HG03565 (cell line): ENCODE results near the gene DDX24.

Experiments
- ATAC-seq: cut with Tn5 transposase; IDR thresholded peaks from one replicate; pipeline ENCODE4 v1.9.1; 2021; ENCODE audit warnings: mild to moderate bottlenecking, moderate library complexity; ENCODE audit not compliant: unreplicated experiment

The DDX24 gene

GRCh38 chr14:94034886-94035285 lies 46.1 kb downstream of the DDX24 start:
- no peak for ATAC-seq

DNA sequence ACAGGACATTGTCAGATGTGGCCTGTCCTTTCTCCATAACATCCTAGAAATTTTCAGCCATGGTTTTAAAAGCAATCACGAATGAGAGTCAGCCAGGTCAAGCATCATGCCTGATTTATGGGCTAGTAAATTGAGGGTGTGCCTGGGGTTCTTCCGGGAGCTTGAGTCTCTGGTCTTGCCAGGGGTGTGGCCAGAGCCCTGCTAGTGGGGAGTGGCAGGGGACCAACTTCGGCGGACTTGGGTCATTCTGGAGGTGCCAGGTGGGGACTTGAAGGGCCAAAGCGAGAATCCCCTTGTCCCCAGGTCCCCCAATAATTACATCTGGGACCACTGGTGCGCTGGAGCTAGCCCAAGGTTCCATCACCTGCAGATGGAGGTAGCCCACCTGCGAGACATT lies 49.1 kb downstream of the DDX24 start:
- no peak for ATAC-seq

GRCh38 chr14:94031161-94031882 lies 49.7 kb downstream of the DDX24 start:
- ATAC-seq = no peak

DNA sequence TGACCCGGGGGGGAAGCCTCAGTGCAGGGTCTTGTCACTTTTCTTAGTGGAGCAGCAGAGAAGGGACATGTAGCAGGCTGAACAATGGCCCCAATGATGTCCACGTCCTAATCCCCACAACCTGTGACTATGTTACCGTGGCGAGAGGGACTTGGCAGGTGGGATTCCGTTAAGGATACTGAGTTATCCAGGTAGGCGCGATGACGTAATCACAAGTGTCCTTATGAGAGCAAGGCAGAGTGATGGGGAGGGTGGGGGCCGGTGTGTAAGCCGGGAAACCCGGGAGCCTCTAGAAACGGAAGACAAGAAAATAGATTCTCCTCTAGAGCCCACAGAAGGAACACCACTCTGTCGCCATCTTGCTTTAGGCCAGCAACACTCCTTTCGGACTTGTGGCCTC lies 50.4 kb downstream of the DDX24 start:
- no peak for ATAC-seq

DNA sequence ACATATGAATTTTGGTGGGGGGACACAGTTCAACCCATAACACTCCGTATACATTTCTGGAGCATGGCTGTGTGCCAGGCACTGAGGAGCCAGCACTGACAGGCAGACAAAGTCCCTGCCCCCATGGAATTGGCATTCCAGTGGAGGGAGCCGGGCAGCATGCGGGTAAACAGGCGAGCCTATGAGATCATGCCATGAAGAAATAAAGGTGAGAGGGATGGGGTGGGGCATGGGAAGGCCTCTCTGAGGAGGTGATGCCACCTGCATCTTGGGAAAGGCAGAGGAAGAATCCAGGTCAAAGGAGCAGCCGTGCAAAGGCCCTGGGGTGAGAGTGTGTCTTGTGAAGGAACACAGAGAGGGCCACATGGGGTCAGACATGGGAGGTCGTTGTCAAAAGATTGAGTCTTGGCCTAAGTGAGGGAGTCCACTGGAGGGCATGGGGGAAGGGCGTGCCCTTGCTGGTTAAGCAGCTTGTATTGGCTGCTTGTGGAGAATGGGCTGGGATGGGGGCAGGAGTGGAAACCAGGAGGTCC lies 51.3 kb downstream of the DDX24 start:
- ATAC-seq = no peak

GRCh38 chr14:94029265-94029664 lies 51.7 kb downstream of the DDX24 start:
- no peak for ATAC-seq

DNA sequence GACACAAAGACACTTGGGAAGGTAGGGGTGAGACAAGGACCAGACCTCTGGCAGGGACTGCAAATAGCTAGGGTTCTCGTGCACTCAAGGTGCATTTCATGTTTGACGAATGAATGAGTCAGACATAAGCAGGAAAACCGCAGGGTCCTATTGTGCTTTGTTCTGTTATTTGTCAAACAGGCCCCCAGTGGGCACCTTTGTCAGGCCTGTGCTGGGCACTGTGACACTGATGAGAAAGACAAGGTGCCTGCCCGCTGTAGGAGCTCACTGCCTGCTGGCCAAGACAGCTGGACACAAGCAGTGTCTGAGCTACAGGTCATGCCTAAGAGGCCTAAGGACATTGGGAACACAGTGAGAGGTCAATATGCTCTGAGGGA lies 52.6 kb downstream of the DDX24 start:
- peak; percentile 30 for ATAC-seq

- no peak for ATAC-seq
These were observed 53.2 kb downstream of the DDX24 start for GRCh38 chr14:94027566-94028449.

DNA sequence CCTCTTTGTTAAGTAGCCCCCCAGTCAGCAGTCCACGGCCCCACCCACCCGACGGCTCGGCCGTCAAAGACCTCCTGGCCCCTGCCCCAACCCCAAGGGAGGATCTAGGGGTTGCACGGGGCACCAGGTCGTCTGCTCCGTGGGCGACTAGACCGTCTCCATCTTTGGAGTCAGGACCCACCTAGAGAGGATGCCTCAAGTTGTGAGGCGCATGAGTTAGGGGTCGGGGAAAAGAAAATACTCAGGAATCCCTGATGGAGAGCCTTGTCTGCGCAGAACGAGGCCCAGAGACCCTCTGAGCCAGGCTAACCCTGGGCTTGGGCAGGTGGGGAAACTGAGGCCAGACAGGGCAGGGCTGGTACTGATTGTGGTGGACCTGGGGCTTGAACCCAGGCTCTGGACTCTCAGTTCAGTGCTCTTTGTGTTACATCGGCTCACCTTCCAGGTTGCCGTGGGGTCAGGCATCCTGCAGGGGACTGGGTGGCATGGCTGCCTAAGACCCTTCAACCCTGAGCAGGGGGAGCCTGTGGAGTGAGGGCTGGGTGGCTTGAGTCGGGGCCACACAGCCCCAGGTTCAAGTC lies 54.0 kb downstream of the DDX24 start:
- ATAC-seq = no peak

DNA sequence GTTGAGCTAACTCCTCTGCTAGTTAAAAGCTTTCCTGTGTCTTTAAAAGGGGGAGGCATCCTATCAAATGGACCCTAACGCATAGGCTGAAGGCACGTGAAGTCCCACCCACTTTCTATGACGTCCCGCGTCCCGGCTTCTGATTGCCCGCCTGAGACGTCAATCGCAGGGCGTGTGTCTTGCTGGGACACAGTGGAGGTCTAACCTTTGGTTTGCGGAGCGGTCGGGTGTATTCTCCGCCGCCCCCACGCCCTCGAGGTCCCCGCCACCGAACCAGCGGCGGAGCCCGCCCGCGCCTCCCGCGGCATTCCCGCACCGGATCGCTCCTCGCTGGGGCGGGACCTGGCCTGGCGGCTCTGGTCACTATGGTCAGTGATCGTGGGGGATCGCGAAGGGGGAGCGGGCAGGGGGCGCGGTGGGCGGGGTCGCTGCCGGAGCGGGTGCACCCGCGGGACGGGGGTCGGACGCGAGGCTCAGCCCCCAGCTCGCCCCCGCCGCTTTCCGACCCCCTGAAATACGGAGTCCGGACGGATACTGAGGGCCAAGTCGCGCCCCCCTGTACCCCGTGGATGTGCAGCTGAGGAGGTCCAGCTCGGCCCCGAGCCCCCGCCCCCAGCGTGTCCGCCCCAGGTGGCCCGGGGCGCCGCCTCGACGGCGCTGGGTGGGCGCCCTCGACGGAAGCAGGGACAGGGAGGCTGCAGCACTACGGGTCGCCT lies 54.7 kb downstream of the DDX24 start, which contains the start of gene OTUB2:
Gene OTUB2, plus strand, starts transcription at position 168 of the 716 bp plus-strand sequence. Its CDS starts 198 bp downstream, at position 366.
- peak; percentile 98 for ATAC-seq

GRCh38 chr14:94025720-94026119 lies 55.3 kb downstream of the DDX24 start:
- no peak for ATAC-seq

- ATAC-seq = no peak
These were observed 56.5 kb downstream of the DDX24 start for GRCh38 chr14:94024549-94024948.

- no peak for ATAC-seq
These were observed 58.2 kb downstream of the DDX24 start for GRCh38 chr14:94022532-94023411.

DNA sequence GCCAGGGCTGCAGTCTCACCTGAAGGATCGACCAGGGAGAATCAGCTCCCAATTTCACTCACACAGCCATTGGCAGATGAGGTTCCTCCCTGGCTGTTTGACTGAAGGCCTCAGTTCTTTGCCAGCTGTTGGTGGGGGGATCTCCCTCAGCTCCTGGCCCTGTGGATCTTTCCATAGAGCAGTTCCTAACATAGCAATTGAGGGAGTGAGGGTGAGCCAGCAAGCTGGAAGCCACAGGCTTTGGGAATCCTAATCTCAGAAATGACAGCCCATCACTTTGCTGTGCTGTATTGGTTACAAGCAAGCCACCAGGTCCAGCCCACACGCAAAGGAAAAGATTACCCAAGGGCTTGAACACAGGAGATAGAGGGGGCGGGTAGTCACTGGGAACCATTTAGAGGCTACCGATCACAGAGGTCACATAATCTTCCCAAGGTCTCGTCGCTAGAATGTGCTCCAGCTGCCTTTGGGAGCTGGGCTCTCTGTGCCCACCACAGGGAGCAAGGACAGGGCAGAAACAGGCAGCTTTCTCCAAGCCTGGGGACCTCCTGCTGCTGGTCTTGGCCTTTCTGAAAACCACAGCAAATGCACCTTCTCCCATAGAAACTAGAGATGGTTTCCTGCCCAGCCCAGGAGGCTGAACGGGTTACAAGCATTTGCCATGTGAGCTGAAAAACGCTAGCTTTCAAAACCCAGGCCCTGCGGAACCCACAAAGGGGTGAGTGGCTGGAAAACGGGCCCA lies 59.4 kb downstream of the DDX24 start:
- no peak for ATAC-seq

- no peak for ATAC-seq
These were observed 60.0 kb downstream of the DDX24 start for GRCh38 chr14:94021001-94021400.

- no peak for ATAC-seq
These were observed 60.7 kb downstream of the DDX24 start for GRCh38 chr14:94020267-94020666.

DNA sequence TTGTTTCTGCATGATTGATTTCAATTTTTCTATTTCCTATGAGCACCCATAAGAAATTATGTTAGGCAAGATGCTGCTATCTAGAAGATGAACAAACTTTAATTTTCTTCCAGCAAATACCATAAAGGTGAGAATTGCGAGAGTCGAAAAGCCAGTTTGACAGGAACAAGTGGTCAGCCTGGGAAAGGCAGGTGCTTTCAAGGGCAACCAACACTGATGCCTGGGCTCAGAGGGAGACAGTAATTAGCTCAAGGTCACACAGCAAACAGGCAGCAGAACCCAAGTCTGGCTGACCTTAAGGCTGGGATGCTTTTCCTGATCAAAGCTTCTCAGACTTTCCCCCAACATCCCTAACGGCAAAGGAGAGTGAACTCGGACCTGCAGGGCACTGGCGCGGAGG lies 61.7 kb downstream of the DDX24 start:
- no peak for ATAC-seq

DNA sequence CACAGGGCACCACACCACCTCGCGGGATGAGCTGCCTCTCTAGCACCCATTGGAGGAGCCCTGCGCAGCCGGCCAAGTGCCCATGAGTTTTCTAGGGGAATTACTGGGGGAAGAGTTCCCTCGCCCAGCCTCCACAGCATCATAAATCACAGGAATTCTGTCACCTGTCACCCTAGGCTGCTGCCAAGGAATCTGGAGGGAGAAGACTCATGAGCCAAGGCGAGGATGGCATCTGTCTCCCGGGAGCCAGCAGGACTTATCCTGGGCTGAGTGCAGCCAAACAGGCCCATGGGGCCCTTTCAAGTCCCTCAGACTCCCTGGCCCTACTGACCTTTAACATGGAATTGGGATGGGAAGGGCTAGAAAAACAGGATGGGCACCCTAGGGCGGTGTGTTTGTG lies 62.7 kb downstream of the DDX24 start:
- ATAC-seq = no peak

DNA sequence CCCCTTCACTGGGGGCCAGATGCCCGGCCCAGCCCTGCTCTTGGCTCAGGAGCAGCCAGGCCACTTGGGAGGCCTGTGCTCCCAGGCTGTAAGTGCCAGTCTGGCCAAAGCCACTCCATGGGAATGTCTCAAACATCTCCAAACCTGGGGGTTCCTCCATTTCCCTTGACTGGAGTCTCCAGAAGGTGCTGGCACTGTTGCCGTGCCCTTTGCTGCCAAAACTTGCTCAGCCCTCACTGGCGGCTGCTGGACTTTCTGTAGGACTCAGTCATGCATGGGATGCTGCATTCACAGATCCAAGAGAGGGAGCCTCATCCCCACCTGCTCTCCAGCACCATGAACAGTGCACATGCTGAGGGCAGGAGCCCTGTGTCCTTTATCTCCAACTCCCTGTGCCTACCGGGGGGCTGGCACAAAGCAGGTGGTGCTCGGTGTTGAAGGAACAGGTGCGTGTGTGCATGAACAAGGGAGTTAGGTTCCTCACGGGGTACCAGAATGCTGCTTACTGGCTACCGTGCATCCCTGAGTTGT lies 64.5 kb downstream of the DDX24 start:
- ATAC-seq = no peak
